Stimulated activated CD8-positive, alpha-beta memory T cell treated with anti-CD3 and anti-CD28 coated beads, Interleukin-12 subunit alpha, Interleukin-12 subunit beta, amount 100 ng/mL, for 24 hours (primary cell): Measurements from ENCODE around the gene GCDH.

Source experiments
- DNase-seq: peaks from one replicate; pipeline ENCODE4 v3.0.0-alpha.2; 2020; ENCODE audit errors: extremely low read depth

The GCDH gene

GRCh38 chr19:12939975-12940423 lies 49.0 kb downstream of the GCDH start:
- no peak for DNase-seq

GRCh38 chr19:12940897-12941296 lies 49.9 kb downstream of the GCDH start:
- no peak for DNase-seq

- DNase-seq: no peak
Measured at GRCh38 chr19:12943437-12944044, 52.6 kb downstream of the GCDH start.

GRCh38 chr19:12944104-12944674 lies 53.2 kb downstream of the GCDH start:
- no peak for DNase-seq

GRCh38 chr19:12945479-12946091 lies 54.6 kb downstream of the GCDH start, which contains the start of gene RAD23A:
RAD23A (plus strand) TSS chr19:12945862; CDS start chr19:12945949, 87 bp downstream.
- peak; percentile 95 for DNase-seq

- no peak for DNase-seq
Measured at GRCh38 chr19:12946092-12946721, 55.2 kb downstream of the GCDH start.

GRCh38 chr19:12946731-12947496 lies 56.0 kb downstream of the GCDH start:
- DNase-seq: no peak

- DNase-seq: no peak
Measured at GRCh38 chr19:12947702-12948611, 57.0 kb downstream of the GCDH start.

- DNase-seq: no peak
Measured at GRCh38 chr19:12948612-12949362, 57.8 kb downstream of the GCDH start.
